ENCODE results near the gene C12orf75. TPM values are rescaled to one million over a fixed set of nuclear protein-coding genes. Genes with fewer than 3 reads are reported as not detected.

C12orf75 gene
- total RNA-seq, 1 experiment from 2014 or later, result 1.3 TPM

DNA sequence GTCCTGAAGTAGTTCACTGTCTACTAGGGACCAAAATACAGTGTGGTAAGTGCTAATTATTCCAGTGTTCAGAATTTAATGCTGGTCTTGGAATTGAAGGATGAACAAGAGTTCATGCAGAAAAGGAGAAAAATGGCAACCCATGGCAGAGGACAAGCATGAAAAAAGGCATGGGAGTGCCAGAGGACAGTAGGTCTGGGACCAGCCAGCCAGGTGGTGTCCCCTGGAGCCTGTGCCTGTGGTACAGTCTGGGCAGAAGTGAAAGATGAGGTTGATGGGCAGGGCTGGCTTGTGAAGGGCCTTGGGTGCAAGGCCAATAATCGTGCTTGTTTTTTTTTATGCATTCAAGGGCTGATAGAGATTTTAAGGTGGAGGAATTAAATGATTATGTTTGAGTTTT lies 21.0 kb downstream of the C12orf75 start:
- Histone ChIP-seq H3K36me3 (ENCODE audit: low read depth) (no peaks in the 10 kb centered on the region), H2AFZ (no peak overlapping the region), H3K4me1 (replicated peaks; ENCODE audit: insufficient read depth) (no peaks in the 10 kb centered on the region), H3K27ac (no peak overlapping the region), H3K27me3 (ENCODE audit: insufficient read depth, low read depth) (0 out of 2 replicates have a peak, but pooled peaks cover 3% of the 10 kb centered on the region), H4K20me1 (ENCODE audit: insufficient read depth) (no peaks in the 10 kb centered on the region), H3K4me3 (no peak overlapping the region), H3F3A (ENCODE audit: insufficient read depth, low read depth) (no peaks in the 10 kb centered on the region), H3K9me3 (ENCODE audit: insufficient read depth, low read depth) (no peaks in the 10 kb centered on the region), H3K9me2 (ENCODE audit: insufficient read depth) (no peaks in the 10 kb centered on the region), H3K79me2 (ENCODE audit: low read depth) (no peaks in the 10 kb centered on the region), H3K4me2 (no peak overlapping the region)
- intact Hi-C loops (cut with micrococcal nuclease; ENCODE audit: unreplicated experiment), result no loop called here
- no peak for TF ChIP-seq EZH2 (IDR thresholded peaks at IDR 0.05; ENCODE audit: low read depth)
- TF ChIP-seq, protein P1, sequence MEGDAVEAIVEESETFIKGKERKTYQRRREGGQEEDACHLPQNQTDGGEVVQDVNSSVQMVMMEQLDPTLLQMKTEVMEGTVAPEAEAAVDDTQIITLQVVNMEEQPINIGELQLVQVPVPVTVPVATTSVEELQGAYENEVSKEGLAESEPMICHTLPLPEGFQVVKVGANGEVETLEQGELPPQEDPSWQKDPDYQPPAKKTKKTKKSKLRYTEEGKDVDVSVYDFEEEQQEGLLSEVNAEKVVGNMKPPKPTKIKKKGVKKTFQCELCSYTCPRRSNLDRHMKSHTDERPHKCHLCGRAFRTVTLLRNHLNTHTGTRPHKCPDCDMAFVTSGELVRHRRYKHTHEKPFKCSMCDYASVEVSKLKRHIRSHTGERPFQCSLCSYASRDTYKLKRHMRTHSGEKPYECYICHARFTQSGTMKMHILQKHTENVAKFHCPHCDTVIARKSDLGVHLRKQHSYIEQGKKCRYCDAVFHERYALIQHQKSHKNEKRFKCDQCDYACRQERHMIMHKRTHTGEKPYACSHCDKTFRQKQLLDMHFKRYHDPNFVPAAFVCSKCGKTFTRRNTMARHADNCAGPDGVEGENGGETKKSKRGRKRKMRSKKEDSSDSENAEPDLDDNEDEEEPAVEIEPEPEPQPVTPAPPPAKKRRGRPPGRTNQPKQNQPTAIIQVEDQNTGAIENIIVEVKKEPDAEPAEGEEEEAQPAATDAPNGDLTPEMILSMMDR (conservative IDR thresholded peaks at IDR 0.05), result no peak
- ChIA-PET CTCF (no interaction called here), POLR2A (ENCODE audit: unreplicated experiment) (no interaction called here)
- DNase-seq, result no peak
- no TSS peak for BruUV-seq (replicated peaks)

DNA sequence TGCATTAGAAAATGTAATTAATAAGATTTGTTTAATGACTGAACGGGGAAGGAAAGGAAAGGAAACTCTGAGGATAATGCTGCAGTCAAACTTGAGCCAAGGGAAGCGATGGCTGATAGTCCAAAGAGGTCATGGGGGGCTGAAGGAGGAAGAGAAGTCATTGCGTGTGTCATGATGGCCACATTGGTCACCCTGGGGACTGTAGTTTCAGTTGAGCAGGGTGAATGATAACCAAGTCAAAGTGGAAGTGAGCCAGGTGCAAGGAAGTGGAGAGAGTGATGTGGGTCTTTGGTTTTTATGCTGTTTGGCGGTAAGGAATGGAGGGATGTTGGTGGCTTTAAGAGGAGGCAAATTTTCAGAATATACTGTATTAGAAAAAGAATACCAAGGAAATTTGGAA lies 21.6 kb downstream of the C12orf75 start:
- no peak overlapping the region for H3K4me3 ChIP-seq
- H3K79me2 ChIP-seq (ENCODE audit: low read depth), result no peaks in the 10 kb centered on the region
- intact Hi-C loops (cut with micrococcal nuclease; ENCODE audit: unreplicated experiment), result no loop called here
- H3F3A ChIP-seq (ENCODE audit: insufficient read depth, low read depth), result no peaks in the 10 kb centered on the region
- no peak for DNase-seq
- ChIA-PET CTCF (no interaction called here), POLR2A (ENCODE audit: unreplicated experiment) (no interaction called here)
- no peaks in the 10 kb centered on the region for H4K20me1 ChIP-seq (ENCODE audit: insufficient read depth)
- 0 out of 2 replicates have a peak, but pooled peaks cover 7% of the 10 kb centered on the region for H3K27me3 ChIP-seq (ENCODE audit: insufficient read depth, low read depth)
- H2AFZ ChIP-seq, result no peak overlapping the region
- H3K4me1 ChIP-seq (replicated peaks; ENCODE audit: insufficient read depth), result no peaks in the 10 kb centered on the region
- H3K9me2 ChIP-seq (ENCODE audit: insufficient read depth), result no peaks in the 10 kb centered on the region
- TF ChIP-seq EZH2 (IDR thresholded peaks at IDR 0.05; ENCODE audit: low read depth), result no peak
- TF ChIP-seq, protein P1 (conservative IDR thresholded peaks at IDR 0.05), result no peak
- no peaks in the 10 kb centered on the region for H3K9me3 ChIP-seq (ENCODE audit: insufficient read depth, low read depth)
- H3K27ac ChIP-seq, result no peak overlapping the region
- no TSS peak for BruUV-seq (replicated peaks)
- H3K4me2 ChIP-seq, result no peak overlapping the region
- H3K36me3 ChIP-seq (ENCODE audit: low read depth), result no peaks in the 10 kb centered on the region

DNA sequence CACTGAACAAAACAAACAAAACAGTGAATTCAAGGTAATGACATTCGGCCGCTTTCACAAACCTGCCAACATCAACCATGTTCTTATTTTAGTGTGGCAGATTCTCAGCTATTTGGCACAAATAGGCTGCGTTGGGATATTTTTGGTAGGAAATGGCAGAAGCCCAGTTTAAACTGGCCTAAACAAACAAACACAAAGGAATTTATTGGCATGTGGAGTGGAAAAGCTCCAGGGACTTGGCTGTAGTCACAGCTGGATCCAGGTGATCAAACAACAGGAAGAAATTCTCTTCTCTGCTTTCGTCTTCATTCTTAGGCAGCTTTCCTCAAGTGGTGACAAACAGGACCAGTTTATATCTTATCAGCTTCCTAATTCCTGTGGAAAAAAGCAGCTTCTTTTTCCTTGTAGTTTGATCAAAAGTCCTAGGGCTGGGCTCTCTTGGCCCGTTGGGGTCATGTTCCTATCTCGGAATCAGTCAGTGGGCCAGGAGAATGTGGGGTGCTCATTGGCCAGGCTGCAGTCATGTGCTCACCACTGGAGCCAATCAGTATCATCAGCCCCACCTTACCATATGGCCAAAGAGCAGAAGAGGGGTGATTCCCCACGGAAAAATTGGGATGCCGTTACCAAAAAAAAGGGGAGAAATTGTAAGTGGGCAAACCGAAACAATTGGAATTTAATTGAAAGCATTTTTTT lies 22.6 kb downstream of the C12orf75 start:
- Histone ChIP-seq H2AFZ (no peak overlapping the region), H3K27ac (no peak overlapping the region), H3K9me3 (ENCODE audit: insufficient read depth, low read depth) (no peaks in the 10 kb centered on the region), H3K4me1 (replicated peaks; ENCODE audit: insufficient read depth) (no peaks in the 10 kb centered on the region), H3K27me3 (ENCODE audit: insufficient read depth, low read depth) (0 out of 2 replicates have a peak, but pooled peaks cover 14% of the 10 kb centered on the region), H4K20me1 (ENCODE audit: insufficient read depth) (no peaks in the 10 kb centered on the region), H3K4me2 (no peak overlapping the region), H3K4me3 (no peak overlapping the region), H3K36me3 (ENCODE audit: low read depth) (no peaks in the 10 kb centered on the region), H3K79me2 (ENCODE audit: low read depth) (no peaks in the 10 kb centered on the region), H3K9me2 (ENCODE audit: insufficient read depth) (no peaks in the 10 kb centered on the region), H3F3A (ENCODE audit: insufficient read depth, low read depth) (no peaks in the 10 kb centered on the region)
- DNase-seq, result no peak
- BruUV-seq (replicated peaks), result no TSS peak
- POLR2A ChIA-PET (ENCODE audit: unreplicated experiment), result no interaction called here
- no peak for TF ChIP-seq EZH2 (IDR thresholded peaks at IDR 0.05; ENCODE audit: low read depth)
- TF ChIP-seq, protein P1 (conservative IDR thresholded peaks at IDR 0.05), result no peak
- CTCF ChIA-PET, result no interaction called here
- intact Hi-C loops (cut with micrococcal nuclease; ENCODE audit: unreplicated experiment), result no loop called here
